GM23338 (cell line): ENCODE data around the gene CRK.

ENCODE experiments used
- CREB1 ChIP-seq: fragments of 250-450 bp; sonication (Bioruptor Pico); IDR thresholded peaks from 2 replicates; pipeline ENCODE4 v1.5.0; 2020; ENCODE audit warnings: low read depth, mild to moderate bottlenecking, moderate library complexity
- ETS1 ChIP-seq: IDR thresholded peaks from 2 replicates; pipeline ENCODE4 v1.6.1; 2016; ENCODE audit warnings: antibody characterized with exemption
- EZH2 ChIP-seq: fragments of 200-600 bp; sonication (generic); IDR thresholded peaks from one replicate; pipeline ENCODE4 v1.8.0; 2017; ENCODE audit warnings: antibody characterized with exemption, mild to moderate bottlenecking, low read depth; ENCODE audit not compliant: unreplicated experiment
- EZH2phosphoT487 ChIP-seq: fragments of 200-600 bp; sonication (generic); IDR thresholded peaks from one replicate; pipeline ENCODE4 v1.8.1; 2018; ENCODE audit warnings: antibody characterized with exemption; ENCODE audit not compliant: unreplicated experiment
- JUNB ChIP-seq: IDR thresholded peaks from one replicate; pipeline ENCODE4 v1.6.1; 2016; ENCODE audit warnings: antibody characterized with exemption; ENCODE audit not compliant: unreplicated experiment
- NANOG ChIP-seq: IDR thresholded peaks from 2 replicates; pipeline ENCODE4 v1.6.1; 2016; ENCODE audit warnings: antibody characterized with exemption, borderline replicate concordance
- POLR2AphosphoS5 ChIP-seq: IDR thresholded peaks from 2 replicates; pipeline ENCODE4 v1.6.1; 2016; ENCODE audit warnings: antibody characterized with exemption, low read depth
- STAT1 ChIP-seq: IDR thresholded peaks from one replicate; pipeline ENCODE4 v1.6.1; 2016; ENCODE audit warnings: antibody characterized with exemption; ENCODE audit not compliant: unreplicated experiment
- ZNF114 ChIP-seq: fragments of 250-450 bp; sonication (Bioruptor Pico); IDR thresholded peaks from 2 replicates; pipeline ENCODE4 v1.5.0; 2020; ENCODE audit warnings: mild to moderate bottlenecking, moderate library complexity
- ZNF331 ChIP-seq: fragments of 250-450 bp; sonication (Bioruptor Pico); IDR thresholded peaks from 2 replicates; pipeline ENCODE4 v1.5.0; 2020; ENCODE audit warnings: low read depth, mild to moderate bottlenecking, moderate library complexity
- ZNF462 ChIP-seq: fragments of 250-450 bp; sonication (Bioruptor Pico); IDR thresholded peaks from 2 replicates; pipeline ENCODE4 v1.5.0; 2020; ENCODE audit warnings: mild to moderate bottlenecking, moderate library complexity
- TF ChIP-seq, protein P1 (sequence below), 2 experiments: fragments of 200-600 bp in 1 of 2; sonication (generic) in 1 of 2; conservative IDR thresholded peaks; 2 replicates each; pipeline versions ENCODE4 v1.5.1 to v1.6.1; 2016 to 2017; ENCODE audit warnings: antibody characterized with exemption in 2 of 2, low read depth in 2 of 2, mild to moderate bottlenecking in 2 of 2, moderate library complexity in 1 of 2
- TF ChIP-seq, protein P2 (sequence below): IDR thresholded peaks from one replicate; pipeline ENCODE4 v1.6.1; 2018; ENCODE audit warnings: antibody characterized with exemption; ENCODE audit not compliant: unreplicated experiment

- TF ChIP-seq, protein P1, sequence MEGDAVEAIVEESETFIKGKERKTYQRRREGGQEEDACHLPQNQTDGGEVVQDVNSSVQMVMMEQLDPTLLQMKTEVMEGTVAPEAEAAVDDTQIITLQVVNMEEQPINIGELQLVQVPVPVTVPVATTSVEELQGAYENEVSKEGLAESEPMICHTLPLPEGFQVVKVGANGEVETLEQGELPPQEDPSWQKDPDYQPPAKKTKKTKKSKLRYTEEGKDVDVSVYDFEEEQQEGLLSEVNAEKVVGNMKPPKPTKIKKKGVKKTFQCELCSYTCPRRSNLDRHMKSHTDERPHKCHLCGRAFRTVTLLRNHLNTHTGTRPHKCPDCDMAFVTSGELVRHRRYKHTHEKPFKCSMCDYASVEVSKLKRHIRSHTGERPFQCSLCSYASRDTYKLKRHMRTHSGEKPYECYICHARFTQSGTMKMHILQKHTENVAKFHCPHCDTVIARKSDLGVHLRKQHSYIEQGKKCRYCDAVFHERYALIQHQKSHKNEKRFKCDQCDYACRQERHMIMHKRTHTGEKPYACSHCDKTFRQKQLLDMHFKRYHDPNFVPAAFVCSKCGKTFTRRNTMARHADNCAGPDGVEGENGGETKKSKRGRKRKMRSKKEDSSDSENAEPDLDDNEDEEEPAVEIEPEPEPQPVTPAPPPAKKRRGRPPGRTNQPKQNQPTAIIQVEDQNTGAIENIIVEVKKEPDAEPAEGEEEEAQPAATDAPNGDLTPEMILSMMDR (conservative IDR thresholded peaks at IDR 0.05; ENCODE audit: low read depth in 2 of 2): no peak
- TF ChIP-seq JUNB: no peak
- TF ChIP-seq EZH2phosphoT487: no peak
- TF ChIP-seq POLR2AphosphoS5: peak; percentile 93
- TF ChIP-seq NANOG: no peak
- TF ChIP-seq, protein P2, sequence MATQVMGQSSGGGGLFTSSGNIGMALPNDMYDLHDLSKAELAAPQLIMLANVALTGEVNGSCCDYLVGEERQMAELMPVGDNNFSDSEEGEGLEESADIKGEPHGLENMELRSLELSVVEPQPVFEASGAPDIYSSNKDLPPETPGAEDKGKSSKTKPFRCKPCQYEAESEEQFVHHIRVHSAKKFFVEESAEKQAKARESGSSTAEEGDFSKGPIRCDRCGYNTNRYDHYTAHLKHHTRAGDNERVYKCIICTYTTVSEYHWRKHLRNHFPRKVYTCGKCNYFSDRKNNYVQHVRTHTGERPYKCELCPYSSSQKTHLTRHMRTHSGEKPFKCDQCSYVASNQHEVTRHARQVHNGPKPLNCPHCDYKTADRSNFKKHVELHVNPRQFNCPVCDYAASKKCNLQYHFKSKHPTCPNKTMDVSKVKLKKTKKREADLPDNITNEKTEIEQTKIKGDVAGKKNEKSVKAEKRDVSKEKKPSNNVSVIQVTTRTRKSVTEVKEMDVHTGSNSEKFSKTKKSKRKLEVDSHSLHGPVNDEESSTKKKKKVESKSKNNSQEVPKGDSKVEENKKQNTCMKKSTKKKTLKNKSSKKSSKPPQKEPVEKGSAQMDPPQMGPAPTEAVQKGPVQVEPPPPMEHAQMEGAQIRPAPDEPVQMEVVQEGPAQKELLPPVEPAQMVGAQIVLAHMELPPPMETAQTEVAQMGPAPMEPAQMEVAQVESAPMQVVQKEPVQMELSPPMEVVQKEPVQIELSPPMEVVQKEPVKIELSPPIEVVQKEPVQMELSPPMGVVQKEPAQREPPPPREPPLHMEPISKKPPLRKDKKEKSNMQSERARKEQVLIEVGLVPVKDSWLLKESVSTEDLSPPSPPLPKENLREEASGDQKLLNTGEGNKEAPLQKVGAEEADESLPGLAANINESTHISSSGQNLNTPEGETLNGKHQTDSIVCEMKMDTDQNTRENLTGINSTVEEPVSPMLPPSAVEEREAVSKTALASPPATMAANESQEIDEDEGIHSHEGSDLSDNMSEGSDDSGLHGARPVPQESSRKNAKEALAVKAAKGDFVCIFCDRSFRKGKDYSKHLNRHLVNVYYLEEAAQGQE: no peak
- no peak for TF ChIP-seq EZH2
- peak; percentile 45 for TF ChIP-seq ETS1
- no peak for TF ChIP-seq ZNF331 (CRISPR knock-in tag)
- no peak for TF ChIP-seq ZNF462 (CRISPR knock-in tag)
- no peak for TF ChIP-seq CREB1 (CRISPR knock-in tag)
- TF ChIP-seq ZNF114: 0 out of 2 replicates have a peak, but pooled peaks have one; percentile 28
- TF ChIP-seq STAT1: no peak
Measured at GRCh38 chr17:1399679-1400512, 56.1 kb downstream of the CRK start, which contains the start of gene YWHAE.
